Measurements from ENCODE around the gene PAPOLG. TPM values are rescaled to one million over a fixed set of nuclear protein-coding genes. Genes with fewer than 3 reads are reported as not detected.

PAPOLG gene
- polyA plus RNA-seq, 1 donor (not counting 4 experiments of a cell fraction or from before 2014, with no cell fraction given), result 14.1 TPM

DNA sequence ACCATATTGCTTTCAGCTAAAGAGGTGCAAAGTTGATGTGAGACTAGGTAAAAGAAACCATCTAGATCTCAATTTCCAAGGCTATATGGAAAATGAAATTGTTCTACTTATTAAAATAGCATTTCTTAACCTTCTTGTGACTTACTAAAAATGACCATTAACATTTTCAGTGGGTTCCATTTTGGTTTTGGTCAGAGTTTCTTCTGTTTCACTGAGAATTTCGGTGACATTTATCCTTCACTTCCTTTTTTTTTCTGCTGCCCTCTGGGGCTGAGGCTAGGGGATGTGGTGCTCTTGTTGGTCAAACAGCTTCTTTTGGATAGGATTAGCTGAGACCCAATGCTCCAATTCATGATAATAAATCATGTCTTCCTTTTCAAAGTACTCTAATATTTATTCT is 81.1 kb downstream of the PAPOLG start:
- Histone ChIP-seq H3K4me1 (ENCODE audit: control insufficient read depth, extremely low read depth, insufficient read depth, low read length) (no peaks in the 10 kb centered on the region), H3K9ac (ENCODE audit: control insufficient read depth, extremely low read depth, insufficient read depth, low read length) (no peak overlapping the region), H3K4me2 (ENCODE audit: control insufficient read depth, extremely low read depth, insufficient read depth, low read depth, low read length) (no peak overlapping the region), H4K20me1 (ENCODE audit: control insufficient read depth, extremely low read depth, insufficient read depth, low read length) (no peaks in the 10 kb centered on the region), H3K36me3 (ENCODE audit: control insufficient read depth in 2 of 2, extremely low read depth in 1 of 2, insufficient read depth in 2 of 2, low read length in 2 of 2) (no peaks in the 10 kb centered on the region), H3K9me3 (ENCODE audit: control insufficient read depth, low read depth, low read length) (no peaks in the 10 kb centered on the region), H3K27ac (ENCODE audit: control insufficient read depth, insufficient read depth, low read length) (no peak overlapping the region), H3K4me3 (ENCODE audit: control insufficient read depth in 2 of 3, extremely low read depth in 1 of 3, insufficient read depth in 2 of 3, low read depth in 1 of 3, low read length in 3 of 3) (no peak overlapping the region), H3K9me1 (ENCODE audit: control insufficient read depth, extremely low read depth, insufficient read depth, low read length) (no peaks in the 10 kb centered on the region), H3K27me3 (ENCODE audit: control insufficient read depth, extremely low read depth, insufficient read depth, low read length) (no peaks in the 10 kb centered on the region), H2AFZ (ENCODE audit: control insufficient read depth, low read length) (no peak overlapping the region), H3K79me2 (ENCODE audit: control insufficient read depth, insufficient read depth, low read length) (no peaks in the 10 kb centered on the region)
- TF ChIP-seq, protein P1, sequence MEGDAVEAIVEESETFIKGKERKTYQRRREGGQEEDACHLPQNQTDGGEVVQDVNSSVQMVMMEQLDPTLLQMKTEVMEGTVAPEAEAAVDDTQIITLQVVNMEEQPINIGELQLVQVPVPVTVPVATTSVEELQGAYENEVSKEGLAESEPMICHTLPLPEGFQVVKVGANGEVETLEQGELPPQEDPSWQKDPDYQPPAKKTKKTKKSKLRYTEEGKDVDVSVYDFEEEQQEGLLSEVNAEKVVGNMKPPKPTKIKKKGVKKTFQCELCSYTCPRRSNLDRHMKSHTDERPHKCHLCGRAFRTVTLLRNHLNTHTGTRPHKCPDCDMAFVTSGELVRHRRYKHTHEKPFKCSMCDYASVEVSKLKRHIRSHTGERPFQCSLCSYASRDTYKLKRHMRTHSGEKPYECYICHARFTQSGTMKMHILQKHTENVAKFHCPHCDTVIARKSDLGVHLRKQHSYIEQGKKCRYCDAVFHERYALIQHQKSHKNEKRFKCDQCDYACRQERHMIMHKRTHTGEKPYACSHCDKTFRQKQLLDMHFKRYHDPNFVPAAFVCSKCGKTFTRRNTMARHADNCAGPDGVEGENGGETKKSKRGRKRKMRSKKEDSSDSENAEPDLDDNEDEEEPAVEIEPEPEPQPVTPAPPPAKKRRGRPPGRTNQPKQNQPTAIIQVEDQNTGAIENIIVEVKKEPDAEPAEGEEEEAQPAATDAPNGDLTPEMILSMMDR (optimal IDR thresholded peaks at IDR 0.05 in 1 of 3, IDR thresholded peaks at IDR 0.05 in 1 of 3, conservative IDR thresholded peaks at IDR 0.05 in 1 of 3; ENCODE audit: extremely low read depth in 1 of 3, insufficient read depth in 2 of 3, low read length in 3 of 3), result no peak
- no peak for TF ChIP-seq EZH2 (IDR thresholded peaks at IDR 0.05; ENCODE audit: low read length)
- DNase-seq (ENCODE audit: low read depth, low spot score), result no peak
- no peak for FAIRE-seq
- dilution Hi-C loops (cut with MboI; ENCODE audit: extremely low pct_ligation_motif_present, low sequenced_read_pairs), result no loop called here

DNA sequence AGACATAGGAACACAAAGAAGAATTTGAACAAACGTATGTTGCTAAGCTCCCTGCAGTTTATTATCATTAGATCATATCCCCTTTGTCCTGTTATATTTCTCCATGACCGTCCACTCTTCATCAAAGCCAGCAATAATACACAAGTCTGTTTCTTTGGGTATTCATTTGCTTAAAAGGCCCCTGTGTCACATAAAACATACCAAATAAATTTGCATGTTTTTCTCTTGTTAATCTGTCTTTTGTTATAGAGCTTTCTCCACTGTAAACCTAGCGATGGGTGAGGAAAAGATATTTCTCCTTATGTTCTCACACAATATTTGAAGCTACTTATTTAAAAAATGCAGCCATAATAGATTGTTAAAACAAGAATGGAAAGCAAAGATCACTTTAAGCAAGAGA is 82.4 kb downstream of the PAPOLG start:
- Histone ChIP-seq H3K4me3 (ENCODE audit: control insufficient read depth in 2 of 3, extremely low read depth in 1 of 3, insufficient read depth in 2 of 3, low read depth in 1 of 3, low read length in 3 of 3) (no peak overlapping the region), H3K9ac (ENCODE audit: control insufficient read depth, extremely low read depth, insufficient read depth, low read length) (no peak overlapping the region), H2AFZ (ENCODE audit: control insufficient read depth, low read length) (no peak overlapping the region), H3K9me3 (ENCODE audit: control insufficient read depth, low read depth, low read length) (no peaks in the 10 kb centered on the region), H3K27ac (ENCODE audit: control insufficient read depth, insufficient read depth, low read length) (no peak overlapping the region), H3K36me3 (ENCODE audit: control insufficient read depth in 2 of 2, extremely low read depth in 1 of 2, insufficient read depth in 2 of 2, low read length in 2 of 2) (no peaks in the 10 kb centered on the region), H3K27me3 (ENCODE audit: control insufficient read depth, extremely low read depth, insufficient read depth, low read length) (no peaks in the 10 kb centered on the region), H3K79me2 (ENCODE audit: control insufficient read depth, insufficient read depth, low read length) (no peaks in the 10 kb centered on the region), H3K9me1 (ENCODE audit: control insufficient read depth, extremely low read depth, insufficient read depth, low read length) (no peaks in the 10 kb centered on the region), H3K4me2 (ENCODE audit: control insufficient read depth, extremely low read depth, insufficient read depth, low read depth, low read length) (no peak overlapping the region), H4K20me1 (ENCODE audit: control insufficient read depth, extremely low read depth, insufficient read depth, low read length) (no peaks in the 10 kb centered on the region), H3K4me1 (ENCODE audit: control insufficient read depth, extremely low read depth, insufficient read depth, low read length) (no peaks in the 10 kb centered on the region)
- TF ChIP-seq, protein P1 (optimal IDR thresholded peaks at IDR 0.05 in 1 of 3, IDR thresholded peaks at IDR 0.05 in 1 of 3, conservative IDR thresholded peaks at IDR 0.05 in 1 of 3; ENCODE audit: extremely low read depth in 1 of 3, insufficient read depth in 2 of 3, low read length in 3 of 3), result no peak
- no peak for FAIRE-seq
- no peak for DNase-seq (ENCODE audit: low read depth, low spot score)
- dilution Hi-C loops (cut with MboI; ENCODE audit: extremely low pct_ligation_motif_present, low sequenced_read_pairs), result no loop called here

Data from keratinocyte (primary cell).